ENCODE results near the gene TMIGD3. TPM values are rescaled to one million over a fixed set of nuclear protein-coding genes. Genes with fewer than 3 reads are reported as not detected.

Gene TMIGD3
- total RNA-seq, 2 experiments from 2014 or later: not detected

DNA sequence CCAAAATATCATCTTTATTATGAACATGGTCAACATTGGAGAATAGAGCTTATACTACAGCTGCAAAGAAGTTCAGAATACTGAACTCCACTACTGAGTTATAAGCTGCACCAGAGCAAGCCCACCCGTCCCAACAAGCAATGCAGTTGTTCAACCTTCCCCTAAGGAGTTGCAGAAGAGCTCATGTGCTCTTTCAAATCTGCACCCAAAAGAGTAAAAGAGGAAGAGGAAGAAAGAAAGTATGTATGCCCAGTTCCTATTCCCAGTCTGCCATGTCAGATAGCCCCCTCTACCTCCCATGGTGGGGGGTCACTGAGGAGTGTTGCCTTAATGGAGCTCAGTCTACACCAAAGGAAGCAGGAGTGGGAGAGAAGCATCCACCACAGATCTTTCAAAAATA is 22.8 kb downstream of the TMIGD3 start:
- H3K4me1 Mint-ChIP-seq (ENCODE audit: low read depth): peaks cover 71% of the 10 kb centered on the region
- Histone ChIP-seq H3K9me3 (ENCODE audit: control insufficient read depth in 1 of 2, insufficient read depth in 1 of 2, low read length in 2 of 2) (no peaks in the 10 kb centered on the region), H3K27ac (ENCODE audit: low read depth in 1 of 2, low read length in 2 of 2) (no peak overlapping the region), H3K27me3 (ENCODE audit: control insufficient read depth in 1 of 2, insufficient read depth in 2 of 2, low read length in 2 of 2) (no peaks in the 10 kb centered on the region), H3K4me1 (ENCODE audit: insufficient read depth, low read length) (peaks cover 40% of the 10 kb centered on the region), H3K4me3 (ENCODE audit: low read length) (no peak overlapping the region), H3K36me3 (ENCODE audit: insufficient read depth, low read length) (peaks cover 12% of the 10 kb centered on the region)
- H3K27ac Mint-ChIP-seq: no peak overlapping the region
- CTCF ChIA-PET: interaction anchor here (1.3 to 2.0 kb wide), 2 partner anchors 27 to 289 kb away, joined by 3 to 10 read pairs; no protein-coding TSS in a partner anchor
- no peak for DNase-seq
- intact Hi-C loops (cut with DNase I, micrococcal nuclease): loop anchor here in 1 of 2 experiments (2.0 to 5.0 kb wide), 4 partner anchors 232 to 887 kb away; no protein-coding TSS in a partner anchor
- H3K4me3 Mint-ChIP-seq: no peak overlapping the region
- TF ChIP-seq, protein P1, sequence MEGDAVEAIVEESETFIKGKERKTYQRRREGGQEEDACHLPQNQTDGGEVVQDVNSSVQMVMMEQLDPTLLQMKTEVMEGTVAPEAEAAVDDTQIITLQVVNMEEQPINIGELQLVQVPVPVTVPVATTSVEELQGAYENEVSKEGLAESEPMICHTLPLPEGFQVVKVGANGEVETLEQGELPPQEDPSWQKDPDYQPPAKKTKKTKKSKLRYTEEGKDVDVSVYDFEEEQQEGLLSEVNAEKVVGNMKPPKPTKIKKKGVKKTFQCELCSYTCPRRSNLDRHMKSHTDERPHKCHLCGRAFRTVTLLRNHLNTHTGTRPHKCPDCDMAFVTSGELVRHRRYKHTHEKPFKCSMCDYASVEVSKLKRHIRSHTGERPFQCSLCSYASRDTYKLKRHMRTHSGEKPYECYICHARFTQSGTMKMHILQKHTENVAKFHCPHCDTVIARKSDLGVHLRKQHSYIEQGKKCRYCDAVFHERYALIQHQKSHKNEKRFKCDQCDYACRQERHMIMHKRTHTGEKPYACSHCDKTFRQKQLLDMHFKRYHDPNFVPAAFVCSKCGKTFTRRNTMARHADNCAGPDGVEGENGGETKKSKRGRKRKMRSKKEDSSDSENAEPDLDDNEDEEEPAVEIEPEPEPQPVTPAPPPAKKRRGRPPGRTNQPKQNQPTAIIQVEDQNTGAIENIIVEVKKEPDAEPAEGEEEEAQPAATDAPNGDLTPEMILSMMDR (IDR thresholded peaks at IDR 0.05): no peak
- no peak for ATAC-seq (ENCODE audit: poor library complexity)
- POLR2A ChIA-PET: interaction anchor here (1.0 to 2.5 kb wide), 2 partner anchors 10 to 28 kb away, joined by 3 to 8 read pairs; no protein-coding TSS in a partner anchor
- no peaks in the 10 kb centered on the region for H3K9me3 Mint-ChIP-seq
- peaks cover 21% of the 10 kb centered on the region for H3K36me3 Mint-ChIP-seq (ENCODE audit: low read depth)
- no peaks in the 10 kb centered on the region for H3K27me3 Mint-ChIP-seq

DNA sequence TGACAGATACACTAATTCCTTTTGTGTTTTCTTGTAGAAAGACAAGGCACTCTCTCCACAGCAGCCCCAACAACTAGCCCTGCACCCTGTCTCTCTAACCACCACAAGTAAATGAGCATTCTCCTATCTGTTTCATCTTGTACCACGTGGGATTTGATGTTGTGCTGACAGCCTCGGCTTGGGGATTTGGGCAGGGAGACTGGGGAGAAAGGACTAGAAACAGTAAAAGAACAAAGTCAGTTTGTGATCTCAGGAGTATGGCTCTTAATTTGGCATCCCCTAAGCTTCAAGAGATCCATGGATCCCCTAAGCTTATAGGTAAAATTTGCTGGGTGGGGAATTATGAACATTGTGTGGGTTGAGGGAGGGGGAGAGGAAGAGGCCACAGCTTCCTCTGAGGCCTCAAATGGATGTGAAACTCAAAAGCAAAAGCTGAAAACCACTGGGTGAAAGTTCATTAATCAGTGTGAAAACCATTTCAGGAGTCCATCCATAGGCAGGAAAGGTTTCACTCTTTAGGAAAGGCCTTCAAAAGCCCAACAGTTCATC is 26.6 kb downstream of the TMIGD3 start:
- DNase-seq (peak in 13 of 14 experiments; percentile 9 to 84 (median 26)), ATAC-seq (ENCODE audit: poor library complexity) (peak; percentile 81)
- CTCF ChIA-PET: interaction anchor here (1.3 to 2.2 kb wide), 3 partner anchors 26 to 77 kb away, joined by 3 to 7 read pairs (median 5); no protein-coding TSS in a partner anchor
- no peaks in the 10 kb centered on the region for H3K9me3 ChIP-seq (ENCODE audit: control insufficient read depth in 1 of 2, insufficient read depth in 1 of 2, low read length in 2 of 2)
- POLR2A ChIA-PET: interaction anchor here (0.6 to 7.7 kb wide), 19 partner anchors 10 to 513 kb away, joined by 3 to 81 read pairs (median 4); partner anchors contain the start of genes ADORA3, DDX20, LRIF1 and RAP1A
- Mint-ChIP-seq H3K4me1 (ENCODE audit: low read depth) (peaks cover 73% of the 10 kb centered on the region), H3K27me3 (no peaks in the 10 kb centered on the region), H3K4me3 (peak overlapping the region; percentile 95), H3K27ac (peak overlapping the region; percentile 96), H3K36me3 (ENCODE audit: low read depth) (peaks cover 33% of the 10 kb centered on the region), H3K9me3 (no peaks in the 10 kb centered on the region)
- peak overlapping the region; percentile 57 for H3K4me3 ChIP-seq (ENCODE audit: low read length)
- H3K27me3 ChIP-seq (ENCODE audit: control insufficient read depth in 1 of 2, insufficient read depth in 2 of 2, low read length in 2 of 2): no peaks in the 10 kb centered on the region
- intact Hi-C loops (cut with DNase I, micrococcal nuclease): loop anchor here in 1 of 2 experiments (10.0 kb wide), 1 partner anchor 288 kb away; no protein-coding TSS in a partner anchor
- H3K27ac ChIP-seq (ENCODE audit: low read depth in 1 of 2, low read length in 2 of 2): peak overlapping the region; percentile 42 to 61
- H3K4me1 ChIP-seq (ENCODE audit: insufficient read depth, low read length): peaks cover 65% of the 10 kb centered on the region
- TF ChIP-seq, protein P1 (IDR thresholded peaks at IDR 0.05): no peak
- peaks cover 12% of the 10 kb centered on the region for H3K36me3 ChIP-seq (ENCODE audit: insufficient read depth, low read length)

DNA sequence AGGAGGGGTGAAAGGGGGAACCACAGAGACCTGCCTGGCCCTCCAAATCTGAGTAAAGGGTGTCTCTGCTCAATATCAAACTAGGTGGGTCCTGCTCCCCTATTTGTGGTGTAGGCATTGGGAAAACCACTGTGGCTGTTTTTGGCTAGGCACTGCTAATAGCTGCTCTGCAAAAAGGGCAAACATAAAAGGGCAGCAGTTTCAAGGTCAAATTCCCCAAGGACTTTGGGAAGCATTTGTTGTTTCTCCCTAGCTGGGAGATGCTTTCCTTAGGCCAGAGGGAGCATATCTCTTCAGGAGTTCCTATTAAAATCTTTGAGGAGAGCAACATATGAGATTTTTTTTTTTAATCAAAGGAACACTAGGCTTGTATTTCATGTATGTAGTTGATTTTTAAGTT is 27.2 kb downstream of the TMIGD3 start:
- Mint-ChIP-seq H3K9me3 (no peaks in the 10 kb centered on the region), H3K27me3 (no peaks in the 10 kb centered on the region), H3K27ac (peak overlapping the region; percentile 96), H3K36me3 (ENCODE audit: low read depth) (peaks cover 33% of the 10 kb centered on the region), H3K4me1 (ENCODE audit: low read depth) (peaks cover 67% of the 10 kb centered on the region), H3K4me3 (peak overlapping the region; percentile 95)
- Histone ChIP-seq H3K27ac (ENCODE audit: low read depth in 1 of 2, low read length in 2 of 2) (peak overlapping the region; percentile 42 to 61), H3K4me3 (ENCODE audit: low read length) (peak overlapping the region; percentile 57), H3K4me1 (ENCODE audit: insufficient read depth, low read length) (peaks cover 65% of the 10 kb centered on the region), H3K9me3 (ENCODE audit: control insufficient read depth in 1 of 2, insufficient read depth in 1 of 2, low read length in 2 of 2) (no peaks in the 10 kb centered on the region), H3K27me3 (ENCODE audit: control insufficient read depth in 1 of 2, insufficient read depth in 2 of 2, low read length in 2 of 2) (no peaks in the 10 kb centered on the region), H3K36me3 (ENCODE audit: insufficient read depth, low read length) (peaks cover 12% of the 10 kb centered on the region)
- DNase-seq (no peak), ATAC-seq (ENCODE audit: poor library complexity) (no peak)
- intact Hi-C loops (cut with DNase I, micrococcal nuclease): loop anchor here in 1 of 2 experiments (10.0 kb wide), 1 partner anchor 289 kb away; no protein-coding TSS in a partner anchor
- POLR2A ChIA-PET: interaction anchor here (0.7 to 7.7 kb wide), 15 partner anchors 10 to 512 kb away, joined by 3 to 81 read pairs (median 5); partner anchors contain the start of genes DDX20, LRIF1, RAP1A and WDR77
- TF ChIP-seq, protein P1 (IDR thresholded peaks at IDR 0.05): no peak
- CTCF ChIA-PET: interaction anchor here (1.3 to 2.2 kb wide), 3 partner anchors 26 to 76 kb away, joined by 3 to 7 read pairs (median 5); no protein-coding TSS in a partner anchor

Measured in CD4-positive, alpha-beta T cell (primary cell).